Liver (tissue), 9 donors: ENCODE results near the gene CD164. TPM values are rescaled to one million over a fixed set of nuclear protein-coding genes. Genes with fewer than 3 reads are reported as not detected.
"Not testable (repeated sequence)": the region's sequence is repeated elsewhere in the genome, so short reads cannot be mapped to it uniquely, and the experiment has no call there.

ENCODE experiments used
- DNase-seq: peaks from one replicate; pipeline ENCODE4 v3.0.0-alpha.2; 2017; ENCODE audit warnings: low spot score
- H3K27ac ChIP-seq, 2 donors: one replicate each; pipeline ENCODE4 v1.7.0; 2013; ENCODE audit warnings: inconsistent platforms in 2 of 2, low read length in 2 of 2, control low read depth in 1 of 2, low read depth in 1 of 2, mild to moderate bottlenecking in 1 of 2
- H3K27me3 ChIP-seq, 4 donors: one replicate each; pipeline versions ENCODE4 v1.6.1 to v1.7.0; 2013; ENCODE audit warnings: low read length in 3 of 4, inconsistent platforms in 1 of 4, mild to moderate bottlenecking in 1 of 4, moderate library complexity in 1 of 4; ENCODE audit not compliant: control insufficient read depth in 4 of 4, insufficient read depth in 4 of 4
- H3K36me3 ChIP-seq, 4 donors: one replicate each; pipeline versions ENCODE4 v1.6.1 to v1.7.0; 2013; ENCODE audit warnings: low read length in 3 of 4, mild to moderate bottlenecking in 3 of 4, low read depth in 1 of 4, moderate library complexity in 1 of 4; ENCODE audit not compliant: control insufficient read depth in 4 of 4, insufficient read depth in 3 of 4
- H3K4me1 ChIP-seq, 4 donors: one replicate each; pipeline versions ENCODE4 v1.6.1 to v1.7.0; 2013; ENCODE audit warnings: low read length in 3 of 4, mild to moderate bottlenecking in 3 of 4, moderate library complexity in 1 of 4; ENCODE audit not compliant: control insufficient read depth in 4 of 4, insufficient read depth in 4 of 4
- H3K4me3 ChIP-seq, 3 donors: one replicate each; pipeline versions ENCODE4 v1.6.1 to v1.7.0; 2013; ENCODE audit warnings: low read length in 3 of 3, control low read depth in 1 of 3, low read depth in 1 of 3, mild to moderate bottlenecking in 1 of 3
- H3K9ac ChIP-seq, 2 donors: one replicate each; pipeline ENCODE4 v1.7.0; 2013; ENCODE audit warnings: low read length in 2 of 2, mild to moderate bottlenecking in 2 of 2, moderate library complexity in 2 of 2, control low read depth in 1 of 2, low read depth in 1 of 2
- H3K9me3 ChIP-seq, 4 donors: one replicate each; pipeline versions ENCODE4 v1.6.1 to v1.7.0; 2013; ENCODE audit warnings: low read length in 3 of 4; ENCODE audit not compliant: control insufficient read depth in 4 of 4
- CTCF ChIP-seq: fragments of 150-350 bp; IDR thresholded peaks from 2 replicates; pipeline ENCODE4 v1.5.1; 2017; ENCODE audit warnings: improper control_type of control experiment, low read depth, low read length; ENCODE audit not compliant: missing input control
- EGR1 ChIP-seq, 2 donors: IDR thresholded peaks; 2 replicates each; pipeline ENCODE4 v1.6.1; 2016 to 2018; ENCODE audit warnings: antibody characterized with exemption in 2 of 2, low read depth in 2 of 2
- FOXA1 ChIP-seq: IDR thresholded peaks from 2 replicates; pipeline ENCODE4 v1.6.1; 2016; ENCODE audit warnings: antibody characterized with exemption
- FOXA2 ChIP-seq: IDR thresholded peaks from 2 replicates; pipeline ENCODE4 v1.6.1; 2016; ENCODE audit warnings: antibody characterized with exemption
- GABPA ChIP-seq, 2 donors: IDR thresholded peaks in 1 of 2; conservative IDR thresholded peaks in 1 of 2; 2 replicates each; pipeline ENCODE4 v1.6.1; 2016; ENCODE audit warnings: antibody characterized with exemption in 2 of 2, mild to moderate bottlenecking in 1 of 2, moderate library complexity in 1 of 2
- HNF4A ChIP-seq, 2 donors: conservative IDR thresholded peaks; 2 replicates each; pipeline ENCODE4 v1.6.1; 2016; ENCODE audit warnings: antibody characterized with exemption in 2 of 2, mild to moderate bottlenecking in 2 of 2
- HNF4G ChIP-seq: IDR thresholded peaks from 2 replicates; pipeline ENCODE4 v1.6.1; 2016; ENCODE audit warnings: antibody characterized with exemption
- JUND ChIP-seq, 2 donors: IDR thresholded peaks; 2 replicates each; pipeline ENCODE4 v1.6.1; 2016; ENCODE audit warnings: antibody characterized with exemption in 2 of 2
- MAX ChIP-seq: IDR thresholded peaks from 2 replicates; pipeline ENCODE4 v1.6.1; 2016; ENCODE audit warnings: antibody characterized with exemption
- NR2F2 ChIP-seq: IDR thresholded peaks from 2 replicates; pipeline ENCODE4 v1.6.1; 2016; ENCODE audit warnings: antibody characterized with exemption
- RAD21 ChIP-seq, 2 donors: IDR thresholded peaks; 2 replicates each; pipeline ENCODE4 v1.6.1; 2016; ENCODE audit warnings: antibody characterized with exemption in 2 of 2, mild to moderate bottlenecking in 2 of 2
- REST ChIP-seq: IDR thresholded peaks from 2 replicates; pipeline ENCODE4 v1.6.1; 2016; ENCODE audit warnings: antibody characterized with exemption, mild to moderate bottlenecking
- RXRA ChIP-seq, 2 donors: IDR thresholded peaks; 2 replicates each; pipeline ENCODE4 v1.6.1; 2017 to 2018; ENCODE audit warnings: antibody characterized with exemption in 2 of 2, mild to moderate bottlenecking in 1 of 2
- SP1 ChIP-seq: IDR thresholded peaks from 2 replicates; pipeline ENCODE4 v1.6.1; 2018; ENCODE audit warnings: antibody characterized with exemption, mild to moderate bottlenecking
- TAF1 ChIP-seq: conservative IDR thresholded peaks from 2 replicates; pipeline ENCODE4 v1.6.1; 2016; ENCODE audit warnings: antibody characterized with exemption, mild to moderate bottlenecking
- YY1 ChIP-seq: IDR thresholded peaks from 2 replicates; pipeline ENCODE4 v1.6.1; 2016; ENCODE audit warnings: antibody characterized with exemption, mild to moderate bottlenecking
- ZBTB33 ChIP-seq: IDR thresholded peaks from 2 replicates; pipeline ENCODE4 v1.6.1; 2016; ENCODE audit warnings: antibody characterized with exemption
- WGBS: extraction: QIAGEN DNeasy Blood & Tissue Kit; methylation state at CpG from one replicate; pipeline ENCODE4 v1.1.7; 2013; 5-methylcytosine and 5-hydroxymethylcytosine counted together
- polyA plus RNA-seq, 2 donors: library from polyadenylated mRNA; stranded (reverse) in 1 of 2; unstranded in 1 of 2; fragments of 200-250 nt in 1 of 2; fragments of >200 nt in 1 of 2; fragmentation: Nextera tagmentation in 1 of 2; extraction: Ambion mirVana in 1 of 2; gene quantifications; one replicate each; pipeline versions ENCODE4 v1.2.1 to v1.2.3, GENCODE V29; 2013 to 2015
- total RNA-seq, 2 donors: library from RNA; depleted of rRNA; stranded (reverse); fragments of >200 nt; gene quantifications; one replicate each; pipeline ENCODE4 v1.2.3, GENCODE V29; 2014
- TF ChIP-seq, protein P1 (sequence below): IDR thresholded peaks from 2 replicates; pipeline ENCODE4 v1.6.1; 2016; ENCODE audit warnings: antibody characterized with exemption
- donor health status: healthy.
- donor health status: healthy.
- donor health status: healthy.
- donor health status: healthy.
- donor health status: healthy.

The CD164 gene
- total and polyA plus RNA-seq, 4 donors: 84.5 to 218 (median 132) TPM

- Histone ChIP-seq H3K4me1 (peaks cover 2 to 11% (median 7%) of the 10 kb centered on the region in 4 donors), H3K27ac (no peak overlapping the region), H3K9me3 (no peaks in the 10 kb centered on the region), H3K27me3 (no peaks in the 10 kb centered on the region), H3K36me3 (no peaks in the 10 kb centered on the region), H3K4me3 (no peak overlapping the region), H3K9ac (no peak overlapping the region)
- WGBS: 16% methylated on average over 3 of the region's 3 CpGs
- TF ChIP-seq FOXA1 (peak; percentile 54), RAD21 (IDR thresholded peaks at IDR 0.05) (peak; percentile 26 to 56), ZBTB33 (peak; percentile 64), CTCF (no peak), MAX (peak; percentile 50), TAF1 (no peak), GABPA (IDR thresholded peaks at IDR 0.05 in 1 of 2, conservative IDR thresholded peaks at IDR 0.05 in 1 of 2) (no peak), YY1 (no peak), NR2F2 (no peak), JUND (IDR thresholded peaks at IDR 0.05) (peak in 1 of 2 donors; percentile 67), HNF4G (no peak), REST (peak; percentile 26), EGR1 (IDR thresholded peaks at IDR 0.05; ENCODE audit: low read depth in 2 of 2) (no peak), SP1 (peak; percentile 64), HNF4A (conservative IDR thresholded peaks at IDR 0.05) (peak; percentile 50 to 52), FOXA2 (peak; percentile 32), RXRA (IDR thresholded peaks at IDR 0.05) (peak; percentile 50 to 64)
- TF ChIP-seq, protein P1, sequence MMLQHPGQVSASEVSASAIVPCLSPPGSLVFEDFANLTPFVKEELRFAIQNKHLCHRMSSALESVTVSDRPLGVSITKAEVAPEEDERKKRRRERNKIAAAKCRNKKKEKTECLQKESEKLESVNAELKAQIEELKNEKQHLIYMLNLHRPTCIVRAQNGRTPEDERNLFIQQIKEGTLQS: peak; percentile 20
- DNase-seq: no peak
Measured at GRCh38 chr6:109336221-109336961, 45.9 kb downstream of the CD164 start.

- H3K9ac ChIP-seq, H3K9me3 ChIP-seq, H3K27ac ChIP-seq, DNase-seq, H3K27me3 ChIP-seq, H3K36me3 ChIP-seq, H3K4me3 ChIP-seq: not testable (repeated sequence)
- WGBS: 90% methylated on average over 1 of the region's 1 CpG
- peaks cover 2 to 11% (median 7%) of the 10 kb centered on the region in 4 donors for H3K4me1 ChIP-seq
Measured at GRCh38 chr6:109333870-109334269, 48.4 kb downstream of the CD164 start.
